B cell (primary cell): Measurements from ENCODE around the gene SPINK9.

Experiments used
- CTCF ChIP-seq: fragments of 200-600 bp; IDR thresholded peaks from one replicate; pipeline ENCODE4 v1.8.0; 2022; ENCODE audit warnings: antibody characterized with exemption, mild to moderate bottlenecking
- EZH2 ChIP-seq: IDR thresholded peaks from 2 replicates; pipeline ENCODE4 v1.6.1; 2012; ENCODE audit warnings: borderline replicate concordance, low read depth, mild to moderate bottlenecking, moderate library complexity, low read length; ENCODE audit not compliant: insufficient read depth, poor library complexity, severe bottlenecking

GRCh38 chr5:148347706-148348105 lies 12.3 kb downstream of the SPINK9 start:
- TF ChIP-seq EZH2 (no peak), CTCF (no peak)
